A172 (cell line): ENCODE results near the gene TFIP11. TPM values are rescaled to one million over a fixed set of nuclear protein-coding genes. Genes with fewer than 3 reads are reported as not detected.

Source experiments
- DNase-seq: peaks from one replicate; pipeline ENCODE4 v3.0.0-alpha.2; 2015; ENCODE audit warnings: low spot score
- total RNA-seq: library from RNA; depleted of rRNA; stranded (reverse); fragments of >200 nt; shearing (Covaris generic); gene quantifications from 2 replicates; pipeline ENCODE4 v1.2.3, GENCODE V29; 2014; rRNA removed

Gene TFIP11
- total RNA-seq, 1 experiment from 2014 or later = 23.1 TPM

DNA sequence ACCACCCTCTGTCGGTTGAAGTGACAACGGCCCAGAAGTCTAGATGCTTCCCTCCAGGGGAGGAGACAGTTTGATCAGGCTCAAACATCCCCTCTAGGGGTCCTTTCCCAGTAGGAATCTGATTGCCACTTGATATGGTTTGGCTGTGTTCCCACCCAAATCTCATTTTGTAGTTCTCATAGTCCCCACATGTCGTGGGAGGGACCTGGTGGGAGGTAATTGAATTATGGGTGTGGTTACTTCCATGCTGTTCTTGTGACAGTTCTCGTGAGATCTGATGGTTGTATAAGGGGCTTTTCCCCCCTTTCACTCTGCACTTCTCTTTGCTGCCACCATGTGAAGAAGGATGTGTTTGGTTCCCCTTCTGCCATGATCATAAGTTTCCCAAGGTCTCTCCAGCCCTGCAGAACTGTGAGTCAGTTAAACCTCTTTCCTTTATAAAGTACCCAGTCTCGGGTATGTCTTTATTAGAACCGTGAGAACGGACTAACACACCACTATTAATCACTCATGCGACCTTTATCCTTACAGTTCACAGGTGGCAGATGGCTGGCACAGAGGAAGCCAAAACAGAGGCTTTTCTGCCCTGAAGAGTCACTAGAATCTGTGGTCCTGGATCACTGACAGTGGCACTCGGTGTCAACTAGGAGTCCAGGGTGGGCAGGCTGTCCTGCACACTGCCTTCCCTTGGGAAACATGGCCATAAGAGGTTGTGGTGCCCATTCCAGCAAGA lies 61.7 kb downstream of the TFIP11 start:
- DNase-seq = no peak

DNA sequence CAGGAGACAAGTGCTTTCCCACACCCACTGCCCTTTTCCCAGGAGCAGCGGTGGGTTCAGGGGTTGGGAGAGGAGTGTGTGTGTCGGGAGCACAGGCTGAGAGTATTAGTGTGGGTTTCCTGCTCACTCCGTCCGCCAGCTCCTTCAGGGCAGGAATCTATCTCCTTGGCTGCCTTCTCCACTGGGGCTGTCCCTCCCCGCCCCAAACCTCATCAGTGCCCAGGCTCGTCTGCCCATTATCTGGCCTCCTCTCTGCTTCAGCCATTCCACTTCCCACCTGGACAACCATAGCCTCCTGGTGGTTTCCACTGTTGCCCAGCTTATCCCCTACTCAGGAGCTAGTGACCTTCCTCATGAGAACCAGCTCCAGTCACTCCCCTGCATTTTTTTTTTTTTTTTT lies 63.3 kb downstream of the TFIP11 start:
- DNase-seq = no peak

DNA sequence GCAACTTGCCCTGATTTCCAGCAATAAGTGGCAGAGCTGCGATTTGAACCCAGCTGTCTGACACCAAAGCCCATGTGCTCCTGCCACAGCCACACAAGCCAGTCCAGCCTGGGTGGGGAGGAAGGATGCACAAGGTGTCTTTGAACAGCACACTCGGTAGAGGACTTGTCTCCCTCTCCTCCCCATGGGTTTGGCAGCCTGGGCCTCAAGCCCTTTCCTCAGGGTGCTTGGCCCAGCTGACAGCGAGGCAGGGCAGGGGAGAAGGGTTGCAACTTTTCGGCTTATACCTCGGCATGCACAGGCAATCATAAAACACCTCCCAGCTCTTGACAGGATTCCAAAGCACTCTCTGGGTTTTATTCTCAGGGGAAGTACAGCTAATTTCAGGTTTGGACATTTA lies 63.9 kb downstream of the TFIP11 start:
- DNase-seq = no peak

DNA sequence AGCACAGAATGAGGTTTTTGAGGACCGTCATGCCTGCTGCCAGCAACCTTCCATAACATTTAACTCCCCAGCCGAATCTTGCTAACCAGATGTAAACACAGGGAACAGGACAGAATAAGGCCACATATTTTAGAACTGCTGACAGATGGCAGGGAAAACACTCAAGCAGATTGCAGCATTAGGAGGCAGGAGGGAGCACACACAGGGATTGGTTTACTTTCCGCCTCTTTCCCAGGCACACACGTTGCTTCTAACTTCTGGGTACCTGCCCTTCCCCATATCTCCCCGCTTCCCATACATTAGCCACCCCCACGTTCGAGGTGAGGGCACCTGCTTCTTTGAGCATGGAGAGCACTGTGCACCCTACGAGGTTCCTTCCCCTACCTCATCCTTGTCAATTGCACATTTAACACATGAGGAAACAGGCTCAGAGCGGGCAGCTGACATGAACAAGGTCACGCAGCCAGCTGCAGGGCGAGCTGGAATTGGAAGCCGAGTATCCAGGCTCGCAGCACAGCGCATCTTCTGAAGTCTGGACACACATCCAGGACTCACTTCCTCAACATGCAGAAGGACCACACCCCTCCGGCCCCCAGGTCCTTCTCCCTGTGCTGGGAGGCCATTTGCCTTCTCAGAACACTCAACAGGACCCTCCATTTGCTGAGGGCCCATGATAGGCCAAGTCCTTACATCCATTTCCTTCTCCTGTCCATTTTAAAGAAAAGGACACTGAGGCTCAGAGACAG lies 64.5 kb downstream of the TFIP11 start:
- DNase-seq = no peak

DNA sequence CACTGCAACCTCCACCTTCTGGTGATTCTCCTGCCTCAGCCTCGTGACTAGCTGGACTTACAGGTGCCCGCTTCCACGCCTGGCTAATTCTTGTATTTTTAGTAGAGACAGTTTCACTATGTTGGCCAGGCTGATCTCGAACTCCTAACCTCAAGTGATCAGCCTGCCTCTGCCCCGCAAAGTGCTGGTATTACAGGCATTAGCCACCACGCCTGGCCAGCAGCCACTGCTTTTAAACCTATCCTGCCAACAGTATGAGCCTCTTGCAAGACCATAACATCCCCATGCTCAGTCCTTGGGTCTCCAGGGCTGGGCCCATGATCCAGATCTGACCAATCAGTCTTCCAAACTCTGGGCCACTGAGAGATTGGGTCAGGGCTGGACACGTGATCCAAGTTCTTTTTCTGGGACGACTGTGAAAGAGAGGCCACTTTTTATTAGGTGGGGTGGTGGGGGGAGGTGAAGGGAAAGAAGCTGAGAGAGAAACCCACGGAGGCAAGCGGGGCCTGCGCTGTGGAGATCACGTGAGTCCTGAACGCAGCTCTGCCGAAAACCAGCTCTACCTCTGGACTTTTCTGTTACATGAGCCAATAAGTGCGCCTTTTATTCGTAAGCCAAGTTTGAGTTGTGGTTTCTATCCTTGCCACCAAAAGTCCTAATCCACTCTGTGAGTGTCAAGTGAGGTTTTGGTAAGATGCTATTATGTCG lies 65.3 kb downstream of the TFIP11 start:
- DNase-seq = no peak

DNA sequence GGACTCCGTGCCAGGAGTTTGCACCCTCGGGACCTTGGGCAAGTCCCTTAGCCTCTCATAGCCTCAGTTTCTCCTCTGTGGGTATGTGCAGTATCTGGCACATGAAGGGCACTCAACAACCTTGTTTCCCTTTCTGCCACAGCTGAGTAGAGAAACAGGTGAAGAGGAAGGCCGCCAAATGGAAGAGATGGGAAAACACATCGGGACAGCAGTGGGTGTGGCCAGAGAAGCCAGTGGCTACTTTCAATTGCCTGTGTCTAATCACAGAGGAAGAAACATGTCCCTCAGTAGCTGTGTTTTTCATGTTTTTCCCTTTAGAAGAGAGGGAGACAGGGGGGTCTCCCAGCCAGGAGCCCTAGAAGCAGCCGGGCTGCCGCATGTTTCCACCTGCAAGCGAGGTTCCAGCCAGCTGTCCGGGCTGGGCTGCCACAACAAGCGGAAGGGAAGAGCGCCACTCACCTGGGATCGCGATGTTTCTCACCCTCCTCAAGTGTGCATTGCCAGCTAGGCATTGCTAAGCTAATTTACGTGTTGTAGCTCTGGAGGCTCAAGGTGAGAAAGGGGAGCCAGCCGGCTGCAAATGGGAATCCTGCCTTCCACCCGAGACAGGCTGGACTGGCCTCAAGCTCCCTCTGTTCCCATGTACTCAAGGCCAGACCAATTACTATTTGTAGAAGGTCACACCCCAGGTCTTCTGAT lies 66.5 kb downstream of the TFIP11 start:
- no peak for DNase-seq

DNA sequence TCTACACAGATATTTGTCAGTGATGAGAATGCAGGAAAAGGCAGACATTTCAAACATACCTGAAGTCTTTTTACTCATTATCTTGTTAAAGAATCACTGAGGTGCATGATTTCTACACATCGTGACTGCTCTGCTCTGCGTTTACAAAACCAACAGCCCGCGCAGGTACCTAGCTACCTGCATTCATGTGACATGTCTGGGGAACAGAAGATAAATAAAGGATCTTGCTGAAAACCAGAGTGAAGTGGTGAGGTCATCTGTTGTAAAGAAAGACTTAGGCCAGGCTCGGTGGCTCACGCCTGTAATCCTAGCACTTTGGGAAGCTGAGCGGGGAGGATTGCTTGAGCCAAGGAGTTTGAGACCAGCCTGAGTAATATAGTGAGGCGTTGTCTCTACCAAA lies 67.5 kb downstream of the TFIP11 start:
- DNase-seq = no peak

DNA sequence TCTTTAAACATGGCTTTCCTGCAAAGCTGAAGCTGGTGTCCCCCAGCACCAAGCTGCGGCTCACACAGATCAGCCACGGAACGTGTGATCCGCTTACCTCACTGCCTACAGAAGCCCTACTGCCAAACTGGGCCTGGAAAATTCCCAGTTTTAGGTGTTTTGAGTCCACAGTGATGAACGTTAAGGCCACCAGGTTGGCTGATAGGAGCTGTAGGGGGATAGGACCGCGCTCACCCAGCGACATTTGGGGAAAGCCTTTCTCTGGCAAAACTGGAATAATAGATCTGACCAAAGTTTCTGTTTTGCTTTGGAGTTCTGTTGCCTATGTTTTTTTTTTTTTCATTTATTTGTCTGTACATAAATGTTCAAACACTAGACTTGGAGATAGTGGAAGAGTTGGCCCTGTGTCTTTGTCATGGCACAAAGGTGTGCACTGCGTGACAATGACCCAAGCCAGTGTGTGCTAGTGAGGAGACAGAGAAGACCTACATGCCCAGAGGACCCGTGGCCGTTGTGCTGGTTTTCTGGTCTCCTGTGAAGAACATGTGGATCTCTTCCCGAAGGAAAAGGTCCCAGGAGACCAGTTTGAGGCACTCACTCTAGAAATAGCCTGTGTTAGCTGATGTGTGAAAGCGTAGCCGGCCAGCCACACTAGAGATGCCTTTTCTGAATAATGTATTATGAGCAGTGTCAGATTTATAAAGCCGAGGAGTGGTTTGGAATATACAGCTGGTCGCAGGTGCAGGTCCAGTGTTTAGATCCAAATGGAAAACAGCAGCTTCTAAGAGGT lies 68.2 kb downstream of the TFIP11 start:
- DNase-seq = no peak

DNA sequence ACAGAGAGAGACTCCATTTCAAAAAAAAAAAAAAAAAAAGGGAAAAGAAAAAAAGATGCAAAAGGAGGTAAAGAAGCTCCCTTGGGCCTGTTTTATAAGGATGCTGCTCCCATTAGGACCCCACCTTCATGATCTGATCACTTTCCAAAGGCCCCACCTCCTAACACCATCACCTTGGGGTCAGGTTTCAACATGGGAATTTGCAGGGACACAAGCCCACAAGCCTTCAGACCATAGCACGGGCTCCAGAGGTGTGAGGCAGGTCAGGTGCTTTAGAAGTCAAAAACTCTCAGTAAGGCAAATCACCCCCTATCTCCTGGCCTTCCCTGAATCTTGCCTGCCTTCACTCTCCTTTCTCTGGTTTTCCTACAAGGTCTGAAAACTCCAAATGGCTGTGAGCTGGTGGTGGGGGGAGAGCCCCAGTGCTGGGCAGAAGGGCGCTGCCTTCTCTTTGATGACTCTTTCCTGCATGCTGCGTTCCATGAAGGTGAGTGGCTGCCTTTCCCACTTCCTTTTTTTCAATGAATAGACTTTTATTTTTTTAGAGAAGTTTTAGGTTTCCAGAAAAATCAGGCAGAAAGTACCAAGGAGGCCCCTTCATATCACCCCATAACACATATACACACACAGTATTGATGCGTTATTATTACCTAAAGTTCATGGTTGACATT lies 70.1 kb downstream of the TFIP11 start:
- no peak for DNase-seq

Other genes with a start within 250 kb of the TFIP11 start
- gene ASPHD2, start 83.2 kb downstream of the TFIP11 start, total RNA-seq = 4.0 and 4.5 TPM in 2 replicates
- gene HPS4, start 28.7 kb downstream of the TFIP11 start, total RNA-seq = 18.4 and 20.4 TPM in 2 replicates
- 19.2 and 24.1 TPM in 2 replicates for gene SRRD, start 28.6 kb downstream of the TFIP11 start, total RNA-seq
- gene TPST2, start 77.7 kb upstream of the TFIP11 start, total RNA-seq = 5.5 and 9.5 TPM in 2 replicates
- not detected in 2 replicates for gene CRYBB1, start 105.6 kb upstream of the TFIP11 start, total RNA-seq
- not detected in 2 replicates for gene CRYBA4, start 109.5 kb upstream of the TFIP11 start, total RNA-seq
- gene MIAT, start 145.1 kb upstream of the TFIP11 start, total RNA-seq = 1.9 and 2.2 TPM in 2 replicates